ENCODE measurements around the gene PEX5L.

Gene PEX5L

DNA sequence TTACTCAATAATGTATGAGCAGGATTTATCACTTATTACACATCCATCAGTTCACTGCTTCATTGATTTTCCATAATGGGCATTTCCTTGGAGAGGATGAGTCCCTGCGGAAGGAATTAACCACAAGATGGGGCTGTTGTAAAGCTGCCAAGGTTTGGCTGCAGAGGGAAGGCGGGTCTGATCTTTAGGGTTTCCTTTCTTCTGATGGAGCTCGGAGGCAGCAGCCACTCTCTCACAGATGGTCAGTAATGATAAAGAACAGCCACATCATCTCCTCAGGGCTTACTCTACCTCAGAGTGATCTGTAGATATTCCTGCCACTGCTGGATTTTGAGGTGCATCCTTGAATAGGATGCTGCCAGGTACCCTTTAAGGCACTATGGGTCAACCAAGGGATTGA lies 268.7 kb downstream of the PEX5L start:
- FAIRE-seq: no peak

- FAIRE-seq: no peak
Observed at GRCh38 chr3:179766416-179767133, 270.2 kb downstream of the PEX5L start.

GRCh38 chr3:179765396-179765795 lies 271.3 kb downstream of the PEX5L start:
- no peak for FAIRE-seq

GRCh38 chr3:179760944-179761343 lies 275.8 kb downstream of the PEX5L start:
- no peak for FAIRE-seq

DNA sequence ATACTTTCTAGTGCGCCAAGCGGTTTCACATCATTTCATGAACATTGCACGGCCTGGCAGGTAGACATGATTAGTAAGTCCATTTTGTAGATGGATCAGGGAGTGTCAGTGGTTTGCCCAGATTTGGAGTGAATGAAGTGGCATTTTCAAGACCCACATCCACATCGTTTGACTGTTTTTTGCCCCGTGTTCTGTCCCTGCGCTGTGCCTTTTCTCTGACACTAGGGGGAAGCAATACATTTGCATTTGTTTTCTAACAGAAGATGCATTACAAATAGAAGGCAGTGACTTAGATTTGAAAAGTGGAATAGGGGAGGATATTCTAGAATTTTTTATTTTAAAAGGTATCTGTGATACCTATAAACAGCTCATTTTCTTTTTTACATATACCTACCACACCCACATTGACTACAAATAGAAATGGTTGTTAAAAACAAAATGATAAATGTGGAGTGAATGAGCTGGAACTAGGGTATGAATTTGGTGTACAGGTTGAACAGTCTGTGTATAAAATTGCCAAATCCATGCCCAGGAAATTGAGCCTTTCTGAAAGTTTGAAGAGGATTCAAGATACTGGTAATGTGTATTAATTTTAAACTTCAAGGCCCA lies 285.9 kb downstream of the PEX5L start:
- no peak for FAIRE-seq

- FAIRE-seq: no peak
Observed at GRCh38 chr3:179745716-179746115, 291.0 kb downstream of the PEX5L start.

- FAIRE-seq: no peak
Observed at GRCh38 chr3:179745079-179745478, 291.7 kb downstream of the PEX5L start.

Data from endometrium (tissue), 2 donors.